ENCODE results near the gene BDH1.
"Not testable (repeated sequence)": the region's sequence is repeated elsewhere in the genome, so short reads cannot be mapped to it uniquely, and the experiment has no call there.

BDH1 gene, protein sequence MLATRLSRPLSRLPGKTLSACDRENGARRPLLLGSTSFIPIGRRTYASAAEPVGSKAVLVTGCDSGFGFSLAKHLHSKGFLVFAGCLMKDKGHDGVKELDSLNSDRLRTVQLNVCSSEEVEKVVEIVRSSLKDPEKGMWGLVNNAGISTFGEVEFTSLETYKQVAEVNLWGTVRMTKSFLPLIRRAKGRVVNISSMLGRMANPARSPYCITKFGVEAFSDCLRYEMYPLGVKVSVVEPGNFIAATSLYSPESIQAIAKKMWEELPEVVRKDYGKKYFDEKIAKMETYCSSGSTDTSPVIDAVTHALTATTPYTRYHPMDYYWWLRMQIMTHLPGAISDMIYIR

DNA sequence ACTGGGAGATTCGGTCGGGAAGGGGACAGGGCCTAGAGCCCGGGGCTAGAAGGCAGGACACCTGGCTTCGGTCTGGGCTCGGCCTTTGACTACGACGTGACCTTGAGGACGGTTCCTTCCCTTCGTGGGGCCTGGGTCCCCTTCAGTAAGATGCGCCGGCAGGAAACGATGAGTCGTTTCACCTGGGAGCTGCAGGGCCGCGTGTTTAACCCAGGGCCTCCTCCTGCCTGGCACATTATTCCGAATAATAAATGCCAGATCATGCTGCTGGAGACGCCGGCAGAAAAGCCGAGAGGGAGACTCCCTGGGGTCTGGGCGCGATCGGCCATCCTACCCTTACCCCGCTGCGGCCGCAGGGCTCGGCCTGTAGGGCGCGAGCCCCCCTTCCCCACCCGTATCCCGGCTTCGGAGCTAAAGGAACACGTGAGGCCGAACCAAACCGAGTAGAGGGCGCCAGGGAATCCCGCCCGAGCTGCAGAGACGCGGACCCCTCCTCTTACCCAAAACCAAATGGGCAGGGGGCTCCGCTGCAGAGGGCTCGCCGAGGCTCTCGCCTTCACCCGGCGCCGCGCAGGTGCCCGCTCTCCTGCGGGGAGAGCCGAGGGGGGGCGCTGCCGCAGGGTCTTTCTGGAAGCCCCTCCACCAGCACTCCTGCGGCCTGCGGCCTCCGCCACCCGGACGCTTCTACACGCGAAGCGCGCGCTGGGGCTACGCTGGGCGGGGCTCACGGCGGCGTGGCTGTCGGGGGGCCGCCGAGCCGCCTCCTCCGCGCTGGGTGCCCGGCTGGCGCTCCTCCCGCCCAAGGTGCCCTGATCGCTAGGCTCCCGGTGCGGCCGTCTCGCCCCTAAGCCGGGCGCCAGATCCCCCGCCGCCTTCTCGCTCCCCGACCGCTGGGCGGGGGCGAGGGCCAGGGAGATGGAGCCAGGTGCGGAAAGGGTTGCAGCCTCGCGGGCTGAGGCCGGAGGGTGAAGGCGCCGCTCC lies at the start of gene BDH1:
TSS of gene BDH1 (minus strand) at position 688 of the 981 bp plus-strand sequence. CDS start 9,525 bp downstream, outside the sequence.
- peak within 1 kb of the TSS; percentile 91 for H3K4me3 ChIP-seq (ENCODE audit: low read depth, low read length)
- DNase-seq (ENCODE audit: low read depth), result peak; percentile 14
- TF ChIP-seq, protein P1, sequence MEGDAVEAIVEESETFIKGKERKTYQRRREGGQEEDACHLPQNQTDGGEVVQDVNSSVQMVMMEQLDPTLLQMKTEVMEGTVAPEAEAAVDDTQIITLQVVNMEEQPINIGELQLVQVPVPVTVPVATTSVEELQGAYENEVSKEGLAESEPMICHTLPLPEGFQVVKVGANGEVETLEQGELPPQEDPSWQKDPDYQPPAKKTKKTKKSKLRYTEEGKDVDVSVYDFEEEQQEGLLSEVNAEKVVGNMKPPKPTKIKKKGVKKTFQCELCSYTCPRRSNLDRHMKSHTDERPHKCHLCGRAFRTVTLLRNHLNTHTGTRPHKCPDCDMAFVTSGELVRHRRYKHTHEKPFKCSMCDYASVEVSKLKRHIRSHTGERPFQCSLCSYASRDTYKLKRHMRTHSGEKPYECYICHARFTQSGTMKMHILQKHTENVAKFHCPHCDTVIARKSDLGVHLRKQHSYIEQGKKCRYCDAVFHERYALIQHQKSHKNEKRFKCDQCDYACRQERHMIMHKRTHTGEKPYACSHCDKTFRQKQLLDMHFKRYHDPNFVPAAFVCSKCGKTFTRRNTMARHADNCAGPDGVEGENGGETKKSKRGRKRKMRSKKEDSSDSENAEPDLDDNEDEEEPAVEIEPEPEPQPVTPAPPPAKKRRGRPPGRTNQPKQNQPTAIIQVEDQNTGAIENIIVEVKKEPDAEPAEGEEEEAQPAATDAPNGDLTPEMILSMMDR (conservative IDR thresholded peaks at IDR 0.05; ENCODE audit: low read depth, low read length), result no peak

DNA sequence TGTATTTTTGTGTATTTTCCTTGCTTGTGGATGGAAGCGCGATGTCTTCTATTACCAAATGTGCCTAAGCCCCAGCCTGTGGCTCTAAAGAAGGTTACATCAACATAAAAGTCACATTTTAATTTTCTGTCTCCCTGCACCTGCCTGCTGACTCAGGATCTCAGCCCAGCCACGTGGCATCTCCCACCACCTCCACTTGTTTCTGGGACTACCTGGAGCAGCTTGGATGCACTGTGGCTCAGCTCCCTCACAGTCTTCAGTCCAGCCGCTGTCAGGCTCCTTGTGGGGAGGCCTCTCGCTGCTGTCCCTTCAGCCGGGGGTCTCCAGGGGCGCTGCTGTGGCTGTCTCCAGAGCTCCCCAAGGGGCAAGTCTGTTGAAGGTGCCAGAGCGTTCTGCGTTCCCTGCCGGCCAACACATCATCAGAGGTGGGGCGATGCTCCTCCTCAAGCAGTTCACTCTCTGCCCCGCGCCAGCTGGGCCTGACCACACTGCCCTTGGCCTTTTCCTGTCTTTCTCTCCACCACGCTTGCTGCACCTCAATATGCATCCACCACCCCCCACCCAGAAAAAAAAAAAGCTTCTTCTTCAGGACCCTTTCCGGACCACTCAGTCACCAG lies 47.7 kb upstream of the BDH1 start:
- no peak for DNase-seq (ENCODE audit: low read depth)
- no peak overlapping the region for H3K4me3 ChIP-seq (ENCODE audit: low read depth, low read length)
- TF ChIP-seq, protein P1 (conservative IDR thresholded peaks at IDR 0.05; ENCODE audit: low read depth, low read length), result no peak

DNA sequence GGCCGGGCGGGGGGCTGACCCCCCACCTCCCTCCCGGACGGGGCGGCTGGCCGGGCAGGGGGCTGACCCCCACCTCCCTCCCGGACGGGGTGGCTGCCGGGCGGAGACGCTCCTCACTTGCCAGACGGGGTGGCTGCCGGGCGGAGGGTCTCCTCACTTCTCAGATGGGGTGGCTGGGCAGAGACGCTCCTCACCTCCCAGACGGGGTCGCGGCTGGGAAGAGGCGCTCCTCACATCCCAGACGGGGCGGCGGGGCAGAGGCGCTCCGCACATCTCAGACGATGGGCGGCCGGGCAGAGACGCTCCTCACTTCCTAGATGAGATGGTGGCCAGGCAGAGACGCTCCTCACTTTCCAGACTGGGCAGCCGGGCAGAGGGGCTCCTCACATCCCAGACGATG lies 46.6 kb upstream of the BDH1 start:
- DNase-seq (ENCODE audit: low read depth); H3K4me3 ChIP-seq (ENCODE audit: low read depth, low read length): not testable (repeated sequence)

DNA sequence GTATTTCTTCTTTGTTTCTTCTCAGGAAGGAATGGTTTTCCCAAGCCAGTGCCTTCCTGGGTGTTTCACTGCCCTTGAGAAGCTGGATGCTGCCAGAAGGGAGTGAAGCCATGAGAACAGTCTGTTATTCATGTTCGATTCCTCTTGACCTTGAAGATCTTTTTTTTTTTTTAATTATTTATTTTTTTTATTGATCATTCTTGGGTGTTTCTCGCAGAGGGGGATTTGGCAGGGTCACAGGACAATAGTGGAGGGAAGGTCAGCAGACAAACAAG lies 45.7 kb upstream of the BDH1 start:
- H3K4me3 ChIP-seq (ENCODE audit: low read depth, low read length); DNase-seq (ENCODE audit: low read depth): not testable (repeated sequence)

DNA sequence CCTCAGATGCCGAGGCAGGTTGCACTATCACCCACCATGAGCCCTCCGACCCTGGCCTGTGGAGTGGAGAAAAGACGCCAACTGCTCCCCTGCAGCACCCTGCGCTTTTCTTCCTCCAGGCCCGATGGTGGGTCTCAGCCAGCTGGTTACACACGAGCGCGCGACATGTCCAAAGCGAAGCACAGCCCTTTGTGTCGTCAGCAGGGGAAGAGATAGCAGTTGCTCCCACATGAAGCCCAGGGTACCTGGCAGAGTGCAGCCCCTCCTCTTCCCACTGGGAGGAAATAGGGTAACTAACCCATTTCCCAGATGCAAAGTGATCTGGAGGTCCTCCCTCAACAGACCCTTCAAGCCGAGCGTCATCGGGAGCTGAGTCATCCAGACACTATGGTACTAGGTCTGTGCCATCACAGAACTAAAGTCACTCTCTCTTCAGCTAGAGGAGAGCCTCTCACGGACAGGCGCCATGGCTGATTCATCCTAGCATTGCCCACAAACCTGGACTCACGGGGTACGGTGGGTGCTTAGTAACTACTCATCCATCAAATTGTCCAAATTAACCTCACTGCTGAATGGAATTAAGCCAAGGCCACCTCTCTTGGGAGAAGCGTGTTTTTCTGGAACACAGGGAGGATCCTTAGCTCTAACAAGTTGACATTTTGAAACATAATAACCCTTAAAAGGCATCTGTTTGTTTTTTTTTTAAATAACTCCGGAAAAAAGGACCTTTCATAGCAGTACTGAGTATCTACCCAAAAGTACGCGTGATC lies 45.2 kb upstream of the BDH1 start:
- TF ChIP-seq, protein P1 (conservative IDR thresholded peaks at IDR 0.05; ENCODE audit: low read depth, low read length), result no peak
- no peak overlapping the region for H3K4me3 ChIP-seq (ENCODE audit: low read depth, low read length)
- peak; percentile 31 for DNase-seq (ENCODE audit: low read depth)

DNA sequence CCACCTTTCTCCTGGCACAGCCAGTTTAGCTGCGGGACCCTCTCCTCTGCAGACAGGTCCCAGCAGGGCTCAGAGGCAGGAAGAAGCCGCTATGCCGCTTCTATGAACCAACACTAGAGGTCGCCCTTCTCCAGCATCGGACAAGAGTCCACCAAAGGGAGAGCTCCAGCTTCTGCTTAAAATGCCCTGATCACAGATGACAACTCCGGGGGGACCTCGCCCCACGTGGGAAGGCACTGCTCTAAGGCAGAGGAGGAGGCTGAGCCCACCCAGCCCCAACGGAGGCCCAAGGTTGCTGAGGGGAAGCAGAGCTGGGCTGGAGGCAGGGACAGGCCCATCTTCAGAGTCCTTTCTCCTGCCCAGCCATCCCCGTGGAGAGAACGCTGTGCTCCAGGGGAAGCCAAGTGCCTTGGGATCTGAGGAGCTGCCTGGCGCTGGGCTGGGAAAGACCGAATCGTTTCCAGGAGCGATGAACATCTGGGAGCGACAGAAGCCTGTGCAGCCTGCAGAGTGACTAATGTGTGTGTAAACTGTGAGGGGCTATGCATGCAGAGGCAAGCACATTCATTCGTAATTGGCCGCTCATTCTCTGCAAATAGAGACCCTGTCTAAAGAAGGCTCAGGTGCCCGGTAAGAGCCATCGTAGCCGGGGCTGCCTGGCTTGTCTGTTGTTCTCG lies 43.5 kb upstream of the BDH1 start:
- DNase-seq (ENCODE audit: low read depth), result peak; percentile 86
- TF ChIP-seq, protein P1 (conservative IDR thresholded peaks at IDR 0.05; ENCODE audit: low read depth, low read length), result peak; percentile 88
- peak overlapping the region; percentile 46 for H3K4me3 ChIP-seq (ENCODE audit: low read depth, low read length)

DNA sequence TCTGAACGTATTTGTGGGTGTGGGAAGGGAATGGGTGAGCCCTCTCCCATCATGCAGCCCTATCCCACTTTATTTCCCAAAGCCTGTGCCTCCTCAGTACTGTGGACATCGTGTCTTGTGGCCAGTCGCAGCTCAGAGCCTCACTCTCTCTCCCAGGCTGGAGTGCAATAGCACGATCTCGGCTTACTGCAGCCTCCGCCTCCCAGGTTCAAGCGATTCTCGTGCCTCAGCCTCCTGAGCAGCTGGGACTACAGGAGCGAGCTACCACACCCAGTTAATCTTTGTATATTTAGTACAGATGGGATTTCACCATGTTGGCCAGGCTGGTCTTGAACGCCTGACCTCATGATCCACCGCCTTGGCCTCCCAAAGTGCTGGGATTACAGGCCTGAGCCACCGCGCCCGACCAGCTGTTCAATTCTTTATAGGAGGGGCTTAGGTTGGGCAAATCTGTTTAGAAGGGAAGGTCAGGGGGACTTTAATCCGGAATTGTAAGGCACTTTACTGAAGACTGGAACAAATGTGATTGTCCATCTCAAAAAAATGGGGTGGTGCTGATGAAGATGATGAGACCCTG lies 42.7 kb upstream of the BDH1 start:
- TF ChIP-seq, protein P1 (conservative IDR thresholded peaks at IDR 0.05; ENCODE audit: low read depth, low read length), result no peak
- no peak overlapping the region for H3K4me3 ChIP-seq (ENCODE audit: low read depth, low read length)
- DNase-seq (ENCODE audit: low read depth), result no peak
